ENCODE measurements around the gene CABLES1. TPM values are rescaled to one million over a fixed set of nuclear protein-coding genes. Genes with fewer than 3 reads are reported as not detected.

CABLES1 gene
- total RNA-seq, 2 experiments from 2014 or later: not detected

DNA sequence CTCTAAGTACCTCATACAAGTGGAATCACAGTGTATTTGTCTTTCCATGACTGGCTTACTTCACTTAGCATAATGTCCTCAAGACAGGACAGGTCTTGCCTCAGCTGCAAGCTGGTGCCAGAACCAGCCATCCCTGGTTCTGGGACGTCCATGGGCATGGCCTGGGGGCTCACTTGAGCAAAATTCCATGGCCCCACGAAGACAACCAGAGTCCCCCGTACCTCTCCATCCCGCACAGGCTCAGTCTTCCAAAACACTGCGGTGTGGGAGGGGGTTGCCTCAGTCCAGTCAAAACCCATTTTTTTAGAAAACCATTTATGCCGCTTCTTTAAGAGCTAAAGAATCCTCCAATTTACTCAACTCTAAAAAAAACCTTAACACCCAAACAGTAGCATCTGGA, 21.7 kb upstream of the CABLES1 start:
- no peaks in the 10 kb centered on the region for H3K36me3 Mint-ChIP-seq (ENCODE audit: low read depth)
- Histone ChIP-seq H3K4me1 (ENCODE audit: insufficient read depth, low read length) (peaks cover 7% of the 10 kb centered on the region), H3K27me3 (ENCODE audit: control insufficient read depth in 1 of 2, insufficient read depth in 2 of 2, low read length in 2 of 2) (peaks cover 0 to 2% of the 10 kb centered on the region in 2 experiments), H3K27ac (ENCODE audit: low read depth in 1 of 2, low read length in 2 of 2) (no peak overlapping the region), H3K9me3 (ENCODE audit: control insufficient read depth in 1 of 2, insufficient read depth in 1 of 2, low read length in 2 of 2) (peaks cover 0 to 3% of the 10 kb centered on the region in 2 experiments), H3K4me3 (ENCODE audit: low read length) (no peak overlapping the region), H3K36me3 (ENCODE audit: insufficient read depth, low read length) (no peaks in the 10 kb centered on the region)
- no peak overlapping the region for H3K4me3 Mint-ChIP-seq
- TF ChIP-seq, protein P1, sequence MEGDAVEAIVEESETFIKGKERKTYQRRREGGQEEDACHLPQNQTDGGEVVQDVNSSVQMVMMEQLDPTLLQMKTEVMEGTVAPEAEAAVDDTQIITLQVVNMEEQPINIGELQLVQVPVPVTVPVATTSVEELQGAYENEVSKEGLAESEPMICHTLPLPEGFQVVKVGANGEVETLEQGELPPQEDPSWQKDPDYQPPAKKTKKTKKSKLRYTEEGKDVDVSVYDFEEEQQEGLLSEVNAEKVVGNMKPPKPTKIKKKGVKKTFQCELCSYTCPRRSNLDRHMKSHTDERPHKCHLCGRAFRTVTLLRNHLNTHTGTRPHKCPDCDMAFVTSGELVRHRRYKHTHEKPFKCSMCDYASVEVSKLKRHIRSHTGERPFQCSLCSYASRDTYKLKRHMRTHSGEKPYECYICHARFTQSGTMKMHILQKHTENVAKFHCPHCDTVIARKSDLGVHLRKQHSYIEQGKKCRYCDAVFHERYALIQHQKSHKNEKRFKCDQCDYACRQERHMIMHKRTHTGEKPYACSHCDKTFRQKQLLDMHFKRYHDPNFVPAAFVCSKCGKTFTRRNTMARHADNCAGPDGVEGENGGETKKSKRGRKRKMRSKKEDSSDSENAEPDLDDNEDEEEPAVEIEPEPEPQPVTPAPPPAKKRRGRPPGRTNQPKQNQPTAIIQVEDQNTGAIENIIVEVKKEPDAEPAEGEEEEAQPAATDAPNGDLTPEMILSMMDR (IDR thresholded peaks at IDR 0.05): no peak
- H3K27ac Mint-ChIP-seq: no peak overlapping the region
- intact Hi-C loops (cut with DNase I, micrococcal nuclease): no loop called here
- H3K27me3 Mint-ChIP-seq: no peaks in the 10 kb centered on the region
- no peak for DNase-seq
- peaks cover 24% of the 10 kb centered on the region for H3K4me1 Mint-ChIP-seq (ENCODE audit: low read depth)
- ChIA-PET CTCF (no interaction called here), POLR2A (no interaction called here)
- no peak for ATAC-seq (ENCODE audit: poor library complexity)
- peaks cover 4% of the 10 kb centered on the region for H3K9me3 Mint-ChIP-seq

DNA sequence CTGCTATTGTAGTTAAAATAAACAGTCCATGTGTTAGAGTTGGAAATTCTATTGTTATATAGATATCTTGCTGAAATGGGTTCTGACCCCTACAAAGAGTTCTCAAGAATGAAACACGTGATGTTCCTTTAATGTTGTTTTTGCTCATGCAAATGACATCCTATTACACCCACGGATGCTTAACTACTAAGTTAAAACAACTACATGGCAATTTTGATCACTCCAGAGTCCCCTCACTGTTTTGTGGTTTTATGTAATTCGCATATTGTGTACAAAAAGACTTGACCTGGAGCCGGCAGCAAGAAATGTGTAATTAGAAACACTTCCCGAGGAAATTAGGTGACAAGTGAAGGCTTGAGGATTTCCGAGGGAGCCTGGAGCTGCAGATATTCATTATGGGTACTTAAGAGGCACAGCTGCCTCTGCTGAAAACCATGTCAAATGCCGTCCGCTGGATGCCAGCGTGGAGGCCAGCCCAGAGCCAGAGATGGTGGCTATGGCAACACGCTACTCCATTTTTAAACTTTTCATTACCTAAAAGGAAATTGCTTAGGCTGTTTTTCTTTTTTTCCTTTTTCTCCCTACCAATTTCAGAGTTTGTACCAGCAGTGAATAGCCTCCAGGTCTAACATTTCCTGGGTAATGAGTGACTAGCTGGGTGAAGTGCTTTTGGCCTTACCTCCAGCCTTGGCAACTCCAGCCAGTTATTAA, 21.0 kb upstream of the CABLES1 start:
- no peak overlapping the region for H3K27ac Mint-ChIP-seq
- intact Hi-C loops (cut with DNase I, micrococcal nuclease): no loop called here
- H3K27me3 Mint-ChIP-seq: no peaks in the 10 kb centered on the region
- ChIA-PET CTCF (no interaction called here), POLR2A (no interaction called here)
- H3K4me3 Mint-ChIP-seq: no peak overlapping the region
- no peaks in the 10 kb centered on the region for H3K36me3 Mint-ChIP-seq (ENCODE audit: low read depth)
- peaks cover 4% of the 10 kb centered on the region for H3K9me3 Mint-ChIP-seq
- TF ChIP-seq, protein P1 (IDR thresholded peaks at IDR 0.05): no peak
- Histone ChIP-seq H3K27me3 (ENCODE audit: control insufficient read depth in 1 of 2, insufficient read depth in 2 of 2, low read length in 2 of 2) (peaks cover 0 to 2% of the 10 kb centered on the region in 2 experiments), H3K9me3 (ENCODE audit: control insufficient read depth in 1 of 2, insufficient read depth in 1 of 2, low read length in 2 of 2) (peaks cover 0 to 3% of the 10 kb centered on the region in 2 experiments), H3K27ac (ENCODE audit: low read depth in 1 of 2, low read length in 2 of 2) (no peak overlapping the region), H3K4me3 (ENCODE audit: low read length) (no peak overlapping the region), H3K36me3 (ENCODE audit: insufficient read depth, low read length) (no peaks in the 10 kb centered on the region), H3K4me1 (ENCODE audit: insufficient read depth, low read length) (peaks cover 7% of the 10 kb centered on the region)
- peak in 1 of 14 experiments; percentile 15 for DNase-seq
- H3K4me1 Mint-ChIP-seq (ENCODE audit: low read depth): peaks cover 24% of the 10 kb centered on the region
- peak; percentile 48 for ATAC-seq (ENCODE audit: poor library complexity)

DNA sequence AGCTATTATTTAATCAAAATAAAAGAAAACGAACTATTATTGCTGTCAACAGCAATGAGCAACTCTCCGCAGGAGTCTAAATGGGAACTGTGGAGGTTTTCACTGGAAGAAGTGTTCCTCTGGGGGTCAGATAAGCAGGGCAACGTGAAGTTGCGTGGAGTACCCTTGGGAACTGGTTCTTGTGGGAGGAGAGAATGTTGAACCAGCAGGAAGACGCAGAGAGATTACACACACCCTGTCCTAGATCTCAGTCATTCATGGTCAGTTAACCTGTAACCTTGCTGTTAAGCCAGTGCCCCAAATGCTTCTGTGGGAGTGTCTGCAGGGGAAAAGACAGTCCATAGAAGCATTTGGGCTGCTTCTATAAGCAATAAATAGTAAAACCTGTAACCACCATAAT, 20.4 kb upstream of the CABLES1 start:
- Mint-ChIP-seq H3K9me3 (peaks cover 4% of the 10 kb centered on the region), H3K27ac (no peak overlapping the region), H3K36me3 (ENCODE audit: low read depth) (no peaks in the 10 kb centered on the region), H3K4me3 (no peak overlapping the region), H3K27me3 (no peaks in the 10 kb centered on the region), H3K4me1 (ENCODE audit: low read depth) (peaks cover 24% of the 10 kb centered on the region)
- ChIA-PET POLR2A (no interaction called here), CTCF (no interaction called here)
- no peak for DNase-seq
- intact Hi-C loops (cut with DNase I, micrococcal nuclease): no loop called here
- Histone ChIP-seq H3K4me1 (ENCODE audit: insufficient read depth, low read length) (peaks cover 7% of the 10 kb centered on the region), H3K36me3 (ENCODE audit: insufficient read depth, low read length) (no peaks in the 10 kb centered on the region), H3K4me3 (ENCODE audit: low read length) (no peak overlapping the region), H3K27ac (ENCODE audit: low read depth in 1 of 2, low read length in 2 of 2) (no peak overlapping the region), H3K9me3 (ENCODE audit: control insufficient read depth in 1 of 2, insufficient read depth in 1 of 2, low read length in 2 of 2) (peaks cover 0 to 3% of the 10 kb centered on the region in 2 experiments), H3K27me3 (ENCODE audit: control insufficient read depth in 1 of 2, insufficient read depth in 2 of 2, low read length in 2 of 2) (no peaks in the 10 kb centered on the region)
- TF ChIP-seq, protein P1 (IDR thresholded peaks at IDR 0.05): no peak
- no peak for ATAC-seq (ENCODE audit: poor library complexity)
